WTC11 (cell line): ENCODE results near the gene PDZK1. TPM values are rescaled to one million over a fixed set of nuclear protein-coding genes. Genes with fewer than 3 reads are reported as not detected.
"Not testable (repeated sequence)": the region's sequence is repeated elsewhere in the genome, so short reads cannot be mapped to it uniquely, and the experiment has no call there.

Experiments
- ATAC-seq: fragments of 200-7000 bp; cut with Tn5 transposase; 2 replicates; pipeline ENCODE4 v1.10.0; 2021; ENCODE audit warnings: mild to moderate bottlenecking, moderate library complexity
- CTCF ChIA-PET: fragments of 300-600 bp; sonication (Branson Sonifier 250); formaldehyde crosslinking; loops from one replicate; lab custom pipeline; 2021; ENCODE audit warnings: antibody characterized with exemption; lab: Charles Lee
- POLR2A ChIA-PET: fragments of 350-600 bp; sonication (Branson Sonifier 250); formaldehyde crosslinking; loops from one replicate; lab custom pipeline; 2021; ENCODE audit warnings: antibody characterized with exemption; lab: Charles Lee
- DNase-seq: peaks from one replicate; pipeline ENCODE4 v3.0.0; 2021; ENCODE audit warnings: low spot score
- H3K27ac Mint-ChIP-seq: 2 replicates; pipeline ENCODE4 v1.8.0; 2021; ENCODE audit warnings: mixed read lengths
- H3K27me3 Mint-ChIP-seq: 2 replicates; pipeline ENCODE4 v1.8.0; 2021; ENCODE audit warnings: low read depth, mild to moderate bottlenecking, moderate library complexity, mixed read lengths
- H3K36me3 Mint-ChIP-seq: 2 replicates; pipeline ENCODE4 v1.8.0; 2021; ENCODE audit warnings: mixed read lengths
- H3K4me1 Mint-ChIP-seq: 2 replicates; pipeline ENCODE4 v1.8.0; 2022; ENCODE audit warnings: mixed read lengths
- H3K4me3 Mint-ChIP-seq: 2 replicates; pipeline ENCODE4 v1.8.0; 2021; ENCODE audit warnings: mild to moderate bottlenecking, moderate library complexity, mixed read lengths
- H3K9me3 Mint-ChIP-seq: 2 replicates; pipeline ENCODE4 v1.8.0; 2021; ENCODE audit warnings: mixed read lengths
- total RNA-seq: library from RNA; stranded (reverse); gene quantifications from 3 replicates; pipeline ENCODE4 v1.2.3, GENCODE V29; 2021

The PDZK1 gene
- total RNA-seq, 1 experiment from 2014 or later = 0.77 TPM

DNA sequence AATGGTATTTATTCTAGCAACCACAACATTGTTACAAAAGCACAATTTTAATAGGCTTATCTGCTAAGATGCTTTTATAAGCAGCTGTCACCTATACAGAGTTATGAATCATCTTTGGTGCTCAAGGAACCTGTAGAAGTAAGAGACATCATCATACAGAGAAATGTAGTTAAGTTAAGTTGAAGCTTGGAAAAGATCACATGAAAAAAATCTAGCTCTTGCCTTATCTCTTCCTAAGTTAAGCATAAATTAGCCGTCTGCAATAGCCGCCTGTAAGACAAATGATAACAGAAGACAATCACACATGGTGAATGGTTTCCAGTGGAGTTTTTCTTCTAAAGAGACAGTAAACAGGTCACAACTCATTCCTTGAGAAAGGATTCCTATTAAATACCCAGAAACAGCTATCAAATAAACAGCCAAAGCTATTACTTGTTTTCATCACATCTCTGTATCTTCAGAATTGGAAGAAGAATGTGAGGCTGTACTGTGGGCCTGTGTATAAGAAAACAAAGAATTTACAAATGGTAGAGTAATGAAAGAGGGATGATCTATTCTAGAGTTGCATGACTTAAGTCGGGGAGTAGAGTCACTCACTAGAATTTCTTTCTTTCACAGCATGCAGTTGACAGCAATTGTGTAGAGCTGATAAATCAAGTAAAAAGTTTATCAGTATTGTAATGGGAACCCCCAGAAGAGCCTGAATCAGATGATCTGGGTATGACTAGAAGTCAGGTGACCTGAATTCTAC is 36.0 kb downstream of the PDZK1 start:
- POLR2A ChIA-PET, H3K9me3 Mint-ChIP-seq, H3K27ac Mint-ChIP-seq, H3K4me3 Mint-ChIP-seq, CTCF ChIA-PET, DNase-seq, H3K27me3 Mint-ChIP-seq, H3K36me3 Mint-ChIP-seq, H3K4me1 Mint-ChIP-seq, ATAC-seq: not testable (repeated sequence)

DNA sequence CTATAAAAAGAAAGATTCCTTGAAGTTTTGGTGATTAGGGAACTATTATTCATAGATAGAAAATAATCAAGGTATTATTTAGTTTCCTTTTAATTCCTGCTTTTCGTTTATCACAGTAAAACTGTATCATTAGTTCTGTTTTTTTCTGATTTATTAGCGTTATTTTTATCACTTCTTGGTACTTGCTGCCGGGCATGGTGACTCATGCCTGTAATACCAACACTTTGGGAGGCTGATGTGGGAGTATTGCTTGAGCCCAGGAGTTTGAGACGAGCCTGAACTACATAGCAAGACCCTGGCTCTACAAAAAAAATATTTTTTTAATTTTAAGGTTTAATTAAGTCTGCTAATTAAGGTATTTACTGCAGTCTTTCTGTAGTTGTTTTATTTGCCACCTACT is 42.2 kb downstream of the PDZK1 start:
- H3K9me3 Mint-ChIP-seq, H3K4me3 Mint-ChIP-seq, CTCF ChIA-PET, H3K36me3 Mint-ChIP-seq, H3K4me1 Mint-ChIP-seq, POLR2A ChIA-PET, ATAC-seq, H3K27ac Mint-ChIP-seq, H3K27me3 Mint-ChIP-seq, DNase-seq: not testable (repeated sequence)

DNA sequence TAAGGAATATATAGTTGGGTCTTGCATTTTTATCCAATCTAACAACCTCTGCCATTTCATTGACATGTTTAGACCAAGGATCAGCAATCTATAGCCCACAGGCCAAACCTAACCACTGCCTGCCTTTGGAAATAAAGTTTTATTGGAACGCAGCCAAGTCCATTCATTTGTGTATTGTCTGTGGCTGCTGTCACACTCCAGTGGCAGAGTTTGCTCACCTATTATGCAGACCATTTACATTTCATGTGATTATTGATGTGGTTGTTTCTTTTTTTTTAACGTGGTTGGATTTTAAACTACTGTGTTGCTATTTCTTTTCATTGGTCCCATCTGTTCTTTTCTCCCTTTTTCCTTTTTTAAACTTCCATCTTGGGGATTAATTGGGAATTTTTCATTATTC is 44.7 kb downstream of the PDZK1 start:
- H3K36me3 Mint-ChIP-seq, H3K9me3 Mint-ChIP-seq, H3K4me3 Mint-ChIP-seq, ATAC-seq, H3K27me3 Mint-ChIP-seq, H3K4me1 Mint-ChIP-seq, DNase-seq, H3K27ac Mint-ChIP-seq, POLR2A ChIA-PET, CTCF ChIA-PET: not testable (repeated sequence)

DNA sequence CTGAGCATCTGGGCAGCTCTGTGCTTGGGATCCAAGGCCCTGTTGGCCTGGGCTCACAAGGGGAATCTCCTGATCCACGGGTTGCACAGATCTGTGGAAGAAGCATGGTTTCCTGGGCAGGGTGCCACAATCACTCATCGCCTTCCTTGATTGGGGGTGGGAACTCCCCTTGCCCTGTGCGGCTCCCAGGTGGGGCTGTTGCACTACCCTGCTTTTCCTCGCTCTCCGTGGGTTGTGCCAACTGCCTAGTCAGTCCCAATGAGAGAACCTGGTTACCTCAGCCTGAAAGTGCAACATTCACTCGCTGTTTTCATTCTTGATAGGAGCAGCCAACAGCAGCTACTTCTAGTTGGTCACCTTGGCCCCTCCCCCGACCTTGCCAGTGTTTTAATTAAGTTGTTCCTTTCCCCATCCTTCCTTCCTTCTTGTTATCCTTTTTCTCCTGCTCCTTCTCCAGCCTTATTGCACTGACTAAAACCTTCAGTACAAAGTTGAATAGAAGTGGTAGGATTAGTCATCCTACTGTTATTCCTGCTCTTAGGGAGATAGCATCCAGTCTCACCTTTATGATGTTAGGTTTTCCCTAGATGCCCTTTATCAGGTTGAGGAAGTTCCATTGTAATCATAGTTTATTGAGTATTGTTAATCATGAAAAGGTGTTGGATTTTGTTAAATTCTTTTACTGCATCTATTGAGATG is 50.8 kb downstream of the PDZK1 start:
- ATAC-seq, H3K4me3 Mint-ChIP-seq, POLR2A ChIA-PET, H3K36me3 Mint-ChIP-seq, H3K27me3 Mint-ChIP-seq, H3K4me1 Mint-ChIP-seq, H3K9me3 Mint-ChIP-seq, DNase-seq, H3K27ac Mint-ChIP-seq, CTCF ChIA-PET: not testable (repeated sequence)

DNA sequence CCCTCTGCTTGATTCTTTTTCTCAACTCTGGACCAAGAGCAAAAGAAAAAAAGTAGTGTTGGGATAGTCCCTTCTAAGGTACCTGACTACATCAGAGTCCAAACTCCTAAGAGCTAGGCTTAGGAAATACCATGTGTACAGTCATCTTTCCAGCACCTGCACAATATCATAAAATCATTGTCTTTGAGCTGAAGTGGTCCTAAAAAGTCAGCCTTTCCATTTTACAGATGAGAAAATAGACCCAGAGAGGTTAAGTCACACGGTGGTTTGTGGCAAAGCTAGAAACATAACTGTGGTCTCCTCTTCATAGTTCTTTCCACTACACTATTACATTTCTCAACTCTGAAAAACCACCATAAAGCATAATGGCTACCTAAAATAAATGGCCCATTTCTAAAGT is 63.2 kb downstream of the PDZK1 start:
- H3K4me3 Mint-ChIP-seq, POLR2A ChIA-PET, H3K4me1 Mint-ChIP-seq, H3K27ac Mint-ChIP-seq, H3K27me3 Mint-ChIP-seq, H3K9me3 Mint-ChIP-seq, ATAC-seq, H3K36me3 Mint-ChIP-seq, CTCF ChIA-PET, DNase-seq: not testable (repeated sequence)

DNA sequence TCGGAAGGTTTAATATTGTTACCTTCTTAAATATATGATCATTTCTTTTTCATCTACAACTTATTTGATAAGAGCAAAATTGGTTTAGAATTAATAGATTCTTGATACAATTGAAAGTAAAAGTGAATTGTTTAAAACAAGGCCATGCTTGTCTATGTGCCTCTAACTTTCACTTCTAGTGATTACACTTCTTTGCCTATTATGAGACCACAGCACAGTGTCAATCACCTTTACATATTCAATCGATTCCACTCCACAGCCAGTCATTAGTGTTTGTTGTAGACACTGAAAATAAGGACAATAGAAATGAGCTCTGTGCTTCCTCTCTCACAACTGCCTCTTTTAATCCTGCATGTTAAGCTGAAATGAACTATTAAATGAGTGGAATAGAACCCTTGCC is 65.3 kb downstream of the PDZK1 start:
- H3K27ac Mint-ChIP-seq, H3K27me3 Mint-ChIP-seq, CTCF ChIA-PET, H3K36me3 Mint-ChIP-seq, POLR2A ChIA-PET, H3K4me1 Mint-ChIP-seq, H3K4me3 Mint-ChIP-seq, DNase-seq, H3K9me3 Mint-ChIP-seq, ATAC-seq: not testable (repeated sequence)

DNA sequence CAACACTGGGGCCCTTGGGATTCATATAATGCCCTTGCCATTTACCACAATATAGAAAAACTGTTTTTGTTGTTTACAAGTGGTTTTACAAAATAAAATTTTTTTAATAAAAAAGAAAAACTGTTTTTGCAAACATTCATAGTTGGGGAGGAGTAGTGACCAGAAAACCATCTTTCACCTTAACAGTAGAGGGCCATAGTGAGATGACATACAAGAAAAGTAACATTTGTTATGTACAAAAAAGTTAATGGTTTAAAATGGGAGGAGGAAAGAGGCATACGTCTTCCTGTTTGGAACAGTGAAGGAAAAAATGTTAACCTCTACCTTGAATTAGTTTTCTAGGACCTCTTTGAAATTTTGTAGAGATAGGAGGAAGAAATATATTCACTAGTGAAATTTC is 70.9 kb downstream of the PDZK1 start:
- CTCF ChIA-PET, H3K27me3 Mint-ChIP-seq, H3K27ac Mint-ChIP-seq, POLR2A ChIA-PET, H3K4me1 Mint-ChIP-seq, H3K36me3 Mint-ChIP-seq, H3K4me3 Mint-ChIP-seq, ATAC-seq, DNase-seq, H3K9me3 Mint-ChIP-seq: not testable (repeated sequence)

DNA sequence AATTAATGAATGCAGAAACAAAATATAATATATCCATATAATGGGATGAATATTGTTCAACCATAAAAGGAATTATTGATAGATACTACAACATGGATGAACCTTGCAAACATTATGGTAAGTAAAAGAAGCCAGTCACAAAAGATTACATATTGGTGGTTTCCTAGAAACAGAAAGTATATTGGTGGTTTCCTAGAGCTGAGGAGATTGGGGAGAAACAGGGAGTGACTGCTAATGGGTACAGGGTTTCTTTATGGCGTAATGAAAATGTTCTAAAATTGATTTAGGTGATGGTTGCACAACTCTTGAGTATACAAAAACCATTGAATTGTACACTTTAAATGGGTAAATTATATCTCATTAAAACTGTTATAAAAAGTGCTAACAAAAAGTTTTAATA is 85.0 kb downstream of the PDZK1 start:
- DNase-seq, POLR2A ChIA-PET, CTCF ChIA-PET, H3K4me3 Mint-ChIP-seq, H3K9me3 Mint-ChIP-seq, H3K27ac Mint-ChIP-seq, H3K27me3 Mint-ChIP-seq, H3K36me3 Mint-ChIP-seq, ATAC-seq, H3K4me1 Mint-ChIP-seq: not testable (repeated sequence)

Other genes starting within 250 kb of the PDZK1 start
- 21.2 to 27.2 TPM (median 21.8 TPM) in 3 replicates for gene GPR89A, start 99.4 kb downstream of the PDZK1 start, total RNA-seq
- not detected in 3 replicates for gene CD160, start 12.1 kb upstream of the PDZK1 start, total RNA-seq
- gene RNF115, start 116.7 kb upstream of the PDZK1 start, total RNA-seq = 8.1 to 9.2 TPM (median 9.0 TPM) in 3 replicates
- gene POLR3C, start 116.8 kb upstream of the PDZK1 start, total RNA-seq = 20.2 to 24.9 TPM (median 22.7 TPM) in 3 replicates
- gene NUDT17, start 138.3 kb upstream of the PDZK1 start, total RNA-seq = 2.7 to 3.5 TPM (median 3.3 TPM) in 3 replicates
- 44.9 to 52.4 TPM (median 49.6 TPM) in 3 replicates for gene PIAS3, start 151.7 kb upstream of the PDZK1 start, total RNA-seq
- 2.7 to 3.2 TPM (median 2.9 TPM) in 3 replicates for gene ANKRD35, start 178.5 kb upstream of the PDZK1 start, total RNA-seq
- 0.31 to 0.34 TPM (median 0.32 TPM) in 3 replicates for gene ITGA10, start 202.7 kb upstream of the PDZK1 start, total RNA-seq
- 10.9 to 12.5 TPM (median 11.8 TPM) in 3 replicates for gene PEX11B, start 211.3 kb upstream of the PDZK1 start, total RNA-seq
- 199 to 215 TPM (median 212 TPM) in 3 replicates for gene RBM8A, start 220.1 kb upstream of the PDZK1 start, total RNA-seq